ENCODE measurements around the gene TCIRG1.

The TCIRG1 gene

GRCh38 chr11:67996051-67996450 is 42.8 kb upstream of the TCIRG1 start:
- DNase-seq (ENCODE audit: extremely low read depth, insufficient read length): no peak
- Histone ChIP-seq H3K4me3 (replicated peaks; ENCODE audit: low read depth, low read length) (no peak overlapping the region), H3K27me3 (replicated peaks; ENCODE audit: control insufficient read depth, insufficient read depth, low read length) (no peaks in the 10 kb centered on the region), H3K36me3 (ENCODE audit: control insufficient read depth, insufficient read depth, low read length) (peaks cover 14% of the 10 kb centered on the region)
- TF ChIP-seq, protein P1, sequence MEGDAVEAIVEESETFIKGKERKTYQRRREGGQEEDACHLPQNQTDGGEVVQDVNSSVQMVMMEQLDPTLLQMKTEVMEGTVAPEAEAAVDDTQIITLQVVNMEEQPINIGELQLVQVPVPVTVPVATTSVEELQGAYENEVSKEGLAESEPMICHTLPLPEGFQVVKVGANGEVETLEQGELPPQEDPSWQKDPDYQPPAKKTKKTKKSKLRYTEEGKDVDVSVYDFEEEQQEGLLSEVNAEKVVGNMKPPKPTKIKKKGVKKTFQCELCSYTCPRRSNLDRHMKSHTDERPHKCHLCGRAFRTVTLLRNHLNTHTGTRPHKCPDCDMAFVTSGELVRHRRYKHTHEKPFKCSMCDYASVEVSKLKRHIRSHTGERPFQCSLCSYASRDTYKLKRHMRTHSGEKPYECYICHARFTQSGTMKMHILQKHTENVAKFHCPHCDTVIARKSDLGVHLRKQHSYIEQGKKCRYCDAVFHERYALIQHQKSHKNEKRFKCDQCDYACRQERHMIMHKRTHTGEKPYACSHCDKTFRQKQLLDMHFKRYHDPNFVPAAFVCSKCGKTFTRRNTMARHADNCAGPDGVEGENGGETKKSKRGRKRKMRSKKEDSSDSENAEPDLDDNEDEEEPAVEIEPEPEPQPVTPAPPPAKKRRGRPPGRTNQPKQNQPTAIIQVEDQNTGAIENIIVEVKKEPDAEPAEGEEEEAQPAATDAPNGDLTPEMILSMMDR (IDR thresholded peaks at IDR 0.05; ENCODE audit: insufficient read depth, low read length, poor library complexity, severe bottlenecking): no peak

DNA sequence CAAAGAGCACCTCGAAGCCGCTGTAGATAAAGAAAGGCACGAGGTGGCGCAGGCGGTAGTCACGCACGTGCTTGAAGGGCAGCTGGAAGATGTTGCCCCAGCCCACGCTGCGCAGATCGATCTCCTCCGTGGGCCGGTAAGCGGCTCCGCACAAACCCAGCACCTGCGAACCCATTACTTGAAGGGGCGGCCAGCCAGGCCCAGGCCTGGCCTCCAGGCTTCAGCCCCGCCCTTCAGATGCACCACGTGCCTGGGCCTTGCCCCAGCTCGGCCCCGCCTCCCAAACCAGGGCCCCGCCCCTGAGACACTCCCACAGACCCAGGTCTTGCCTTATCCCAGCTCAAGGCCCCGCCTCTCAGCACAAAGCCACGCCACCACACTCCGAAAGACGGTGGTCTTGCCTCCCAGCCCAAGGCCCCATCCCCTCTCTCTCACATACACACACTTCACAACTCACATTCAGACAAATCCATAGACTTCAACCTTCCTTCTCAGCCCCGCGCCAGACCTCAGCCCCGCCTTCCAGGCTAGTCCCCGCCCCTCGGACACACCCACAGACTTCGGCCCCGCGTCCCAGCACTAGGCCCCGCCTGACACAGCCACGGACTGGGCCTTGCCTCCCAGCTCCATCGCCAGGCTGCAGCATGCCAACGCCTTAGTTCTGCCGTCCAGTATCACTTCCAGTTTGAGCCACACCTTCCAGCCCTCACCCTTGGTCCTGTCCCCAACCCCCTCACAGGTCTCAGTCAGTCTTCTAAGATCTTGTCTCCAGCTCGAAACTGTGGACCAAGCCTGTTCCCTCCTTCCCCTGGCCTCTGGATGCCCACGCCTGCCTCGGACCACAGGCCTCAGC is 42.0 kb upstream of the TCIRG1 start:
- Histone ChIP-seq H3K4me3 (replicated peaks; ENCODE audit: low read depth, low read length) (no peak overlapping the region), H3K27me3 (replicated peaks; ENCODE audit: control insufficient read depth, insufficient read depth, low read length) (no peaks in the 10 kb centered on the region), H3K36me3 (ENCODE audit: control insufficient read depth, insufficient read depth, low read length) (peaks cover 14% of the 10 kb centered on the region)
- DNase-seq (ENCODE audit: extremely low read depth, insufficient read length): peak; percentile 67
- TF ChIP-seq, protein P1 (IDR thresholded peaks at IDR 0.05; ENCODE audit: insufficient read depth, low read length, poor library complexity, severe bottlenecking): no peak

DNA sequence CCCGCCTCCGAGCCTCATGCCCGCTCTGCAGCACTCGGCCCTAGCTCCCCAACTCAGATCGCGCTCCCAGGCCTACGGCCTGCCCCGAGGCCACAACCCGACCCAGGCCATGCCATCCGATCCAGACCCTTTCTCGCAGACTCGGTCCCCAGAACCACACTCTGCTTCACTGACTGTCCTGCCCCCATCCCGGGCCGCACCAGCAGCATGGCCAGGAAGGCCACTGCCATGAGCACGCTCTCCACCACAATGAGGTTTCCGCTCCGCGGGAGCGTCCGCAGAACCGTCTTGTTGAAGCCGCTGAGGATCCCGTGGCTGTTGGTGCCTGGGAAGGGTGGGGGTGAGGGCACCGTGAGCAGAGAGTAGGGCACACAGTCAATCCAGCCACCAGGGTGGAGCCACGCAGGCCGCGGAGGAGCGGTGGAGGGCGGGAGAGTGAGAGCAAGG is 41.3 kb upstream of the TCIRG1 start:
- Histone ChIP-seq H3K36me3 (ENCODE audit: control insufficient read depth, insufficient read depth, low read length) (peaks cover 14% of the 10 kb centered on the region), H3K27me3 (replicated peaks; ENCODE audit: control insufficient read depth, insufficient read depth, low read length) (no peaks in the 10 kb centered on the region), H3K4me3 (replicated peaks; ENCODE audit: low read depth, low read length) (no peak overlapping the region)
- no peak for DNase-seq (ENCODE audit: extremely low read depth, insufficient read length)
- TF ChIP-seq, protein P1 (IDR thresholded peaks at IDR 0.05; ENCODE audit: insufficient read depth, low read length, poor library complexity, severe bottlenecking): no peak

DNA sequence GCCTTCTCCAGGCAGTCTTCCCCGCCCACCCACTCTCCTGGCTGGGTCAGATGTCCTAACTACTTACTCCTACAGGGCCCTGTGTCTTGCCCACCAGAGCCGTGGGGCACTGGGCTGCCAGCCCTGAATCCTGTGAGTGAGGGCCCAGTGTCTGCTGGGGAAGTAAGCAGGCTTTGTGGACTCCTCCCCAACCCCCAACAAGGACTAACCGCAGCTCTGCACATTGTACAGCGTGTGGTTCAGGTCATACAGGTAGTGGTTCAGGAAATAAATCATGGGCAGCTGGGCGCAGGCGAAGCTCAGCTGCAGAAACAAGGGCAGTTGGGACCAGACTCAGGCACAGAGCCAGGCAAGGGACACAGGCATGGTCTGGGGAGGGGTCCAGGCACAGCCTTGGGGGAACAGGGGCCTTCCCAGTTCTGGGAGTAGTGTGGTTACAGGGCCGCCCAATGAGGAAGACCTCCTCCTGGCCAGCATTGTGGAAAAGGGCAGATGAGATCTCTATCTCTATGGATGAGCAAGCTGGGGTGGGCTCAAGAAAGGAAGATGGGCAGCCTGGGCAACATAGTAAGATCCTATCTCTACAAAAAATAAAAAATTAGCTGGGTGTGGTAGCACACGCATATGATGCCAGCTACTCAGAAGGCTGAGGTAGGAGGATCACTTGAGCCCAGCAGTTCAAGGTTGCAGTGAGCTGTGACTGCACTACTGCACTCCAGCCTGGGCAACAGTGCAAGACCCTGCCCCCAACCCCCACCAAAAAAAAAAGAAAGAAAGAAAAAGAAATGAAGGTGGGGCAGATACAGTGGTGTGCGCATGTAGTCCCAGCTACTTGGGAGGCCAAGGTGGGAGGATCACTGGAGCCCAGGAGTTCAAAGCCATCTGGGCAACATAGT is 40.4 kb upstream of the TCIRG1 start:
- H3K36me3 ChIP-seq (ENCODE audit: control insufficient read depth, insufficient read depth, low read length): peaks cover 14% of the 10 kb centered on the region
- no peak overlapping the region for H3K4me3 ChIP-seq (replicated peaks; ENCODE audit: low read depth, low read length)
- no peaks in the 10 kb centered on the region for H3K27me3 ChIP-seq (replicated peaks; ENCODE audit: control insufficient read depth, insufficient read depth, low read length)
- TF ChIP-seq, protein P1 (IDR thresholded peaks at IDR 0.05; ENCODE audit: insufficient read depth, low read length, poor library complexity, severe bottlenecking): no peak
- DNase-seq (ENCODE audit: extremely low read depth, insufficient read length): no peak

DNA sequence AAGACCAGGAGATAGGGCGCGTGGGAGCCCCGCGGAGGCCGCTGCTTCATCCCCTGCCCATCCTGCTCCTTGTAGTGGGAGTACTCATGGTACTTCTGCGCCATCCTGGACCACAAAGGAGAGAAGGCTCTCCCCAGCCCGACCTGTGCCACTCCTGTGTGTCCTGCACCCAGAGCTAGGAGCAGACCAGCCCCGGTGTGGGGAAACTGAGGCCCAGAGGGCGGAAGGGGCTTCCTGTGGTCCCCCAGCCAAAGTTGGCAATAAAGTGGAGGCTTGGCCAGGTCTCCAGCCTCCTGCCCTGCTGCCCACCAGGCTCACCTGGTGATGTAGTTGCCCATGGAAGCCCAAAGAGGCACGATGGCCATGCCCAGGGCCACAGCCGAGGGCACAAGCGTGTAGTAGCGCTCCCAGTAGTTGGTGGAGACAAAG is 39.6 kb upstream of the TCIRG1 start:
- TF ChIP-seq, protein P1 (IDR thresholded peaks at IDR 0.05; ENCODE audit: insufficient read depth, low read length, poor library complexity, severe bottlenecking): no peak
- H3K36me3 ChIP-seq (ENCODE audit: control insufficient read depth, insufficient read depth, low read length): peaks cover 14% of the 10 kb centered on the region
- no peak overlapping the region for H3K4me3 ChIP-seq (replicated peaks; ENCODE audit: low read depth, low read length)
- no peak for DNase-seq (ENCODE audit: extremely low read depth, insufficient read length)
- H3K27me3 ChIP-seq (replicated peaks; ENCODE audit: control insufficient read depth, insufficient read depth, low read length): no peaks in the 10 kb centered on the region

Data from GM06990 (cell line).